Mesenchymal stem cell (in vitro differentiated cells and primary cell): Measurements from ENCODE around the gene MIAT.

Experiments used
- DNase-seq: peaks from one replicate; pipeline ENCODE4 v3.0.0-alpha.2; 2013
- H2AFZ ChIP-seq: one replicate; pipeline ENCODE4 v1.6.1; 2013; ENCODE audit warnings: low read depth, mild to moderate bottlenecking, control low read depth, inconsistent platforms, low read length, moderate library complexity
- H2AK5ac ChIP-seq: 2 replicates; pipeline ENCODE4 v1.6.1; 2013; ENCODE audit warnings: low read length, moderate library complexity, mild to moderate bottlenecking, inconsistent platforms; ENCODE audit not compliant: severe bottlenecking
- H2BK120ac ChIP-seq: one replicate; pipeline ENCODE4 v1.6.1; 2013; ENCODE audit warnings: low read depth, mild to moderate bottlenecking, inconsistent platforms, low read length, moderate library complexity
- H2BK12ac ChIP-seq, 2 experiments: one replicate each; pipeline ENCODE4 v1.6.1; 2013; ENCODE audit warnings: inconsistent platforms in 2 of 2, low read length in 2 of 2, mild to moderate bottlenecking in 2 of 2, moderate library complexity in 2 of 2, control low read depth in 1 of 2
- H2BK15ac ChIP-seq: one replicate; pipeline ENCODE4 v1.6.1; 2013; ENCODE audit warnings: mild to moderate bottlenecking, low read depth, inconsistent platforms; ENCODE audit not compliant: poor library complexity, severe bottlenecking
- H2BK5ac ChIP-seq: 2 replicates; pipeline ENCODE4 v1.6.1; 2013; ENCODE audit warnings: low read depth, mild to moderate bottlenecking, low read length, control low read depth, inconsistent platforms; ENCODE audit not compliant: poor library complexity, severe bottlenecking
- H3K14ac ChIP-seq, 2 experiments: one replicate each; pipeline ENCODE4 v1.6.1; 2013; ENCODE audit warnings: inconsistent platforms in 2 of 2, low read length in 2 of 2, control low read depth in 1 of 2, mild to moderate bottlenecking in 1 of 2, moderate library complexity in 1 of 2
- H3K18ac ChIP-seq, 2 experiments: one replicate each; pipeline ENCODE4 v1.6.1; 2013; ENCODE audit warnings: inconsistent platforms in 2 of 2, low read length in 2 of 2, control low read depth in 1 of 2, low read depth in 1 of 2, mild to moderate bottlenecking in 1 of 2
- H3K23ac ChIP-seq, 2 experiments: one replicate each; pipeline ENCODE4 v1.6.1; 2013; ENCODE audit warnings: inconsistent platforms in 2 of 2, low read length in 2 of 2, mild to moderate bottlenecking in 2 of 2, moderate library complexity in 2 of 2, control low read depth in 1 of 2
- H3K27ac ChIP-seq: 2 replicates; pipeline ENCODE4 v1.5.1; 2013; ENCODE audit warnings: mild to moderate bottlenecking, moderate library complexity, low read length, control low read depth, inconsistent platforms; ENCODE audit not compliant: poor library complexity, severe bottlenecking
- H3K27me3 ChIP-seq, 2 experiments: 2 replicates each; pipeline versions ENCODE4 v1.6.1 to v1.7.0; 2013; ENCODE audit warnings: low read length in 2 of 2, mild to moderate bottlenecking in 2 of 2, moderate library complexity in 2 of 2, control low read depth in 1 of 2, inconsistent platforms in 1 of 2; ENCODE audit not compliant: control insufficient read depth in 1 of 2, insufficient read depth in 1 of 2
- H3K36me3 ChIP-seq, 2 experiments: 2 replicates each; pipeline versions ENCODE4 v1.6.1 to v1.7.0; 2013; ENCODE audit warnings: low read length in 2 of 2, control low read depth in 1 of 2, inconsistent platforms in 1 of 2, low read depth in 1 of 2, mild to moderate bottlenecking in 1 of 2; ENCODE audit not compliant: insufficient read depth in 2 of 2, control insufficient read depth in 1 of 2
- H3K4ac ChIP-seq, 2 experiments: one replicate each; pipeline ENCODE4 v1.6.1; 2013; ENCODE audit warnings: inconsistent platforms in 2 of 2, low read length in 2 of 2, mild to moderate bottlenecking in 2 of 2, moderate library complexity in 2 of 2, control low read depth in 1 of 2, low read depth in 1 of 2
- H3K4me1 ChIP-seq: 2 replicates; pipeline ENCODE4 v1.6.1; 2013; ENCODE audit warnings: low read depth, low read length, control low read depth; ENCODE audit not compliant: control insufficient read depth, insufficient read depth
- H3K4me2 ChIP-seq: 2 replicates; pipeline ENCODE4 v1.6.1; 2013; ENCODE audit warnings: low read length, mild to moderate bottlenecking, inconsistent platforms; ENCODE audit not compliant: poor library complexity, severe bottlenecking
- H3K4me3 ChIP-seq, 2 experiments: 2 replicates each; pipeline versions ENCODE4 v1.5.1 to v1.7.0; 2013; ENCODE audit warnings: low read length in 2 of 2, mild to moderate bottlenecking in 2 of 2, control low read depth in 1 of 2, low read depth in 1 of 2; ENCODE audit not compliant: insufficient read depth in 1 of 2
- H3K79me1 ChIP-seq: replicated peaks from 2 replicates; pipeline ENCODE4 v1.6.1; 2013; ENCODE audit warnings: mild to moderate bottlenecking, control low read depth, low read length, inconsistent platforms; ENCODE audit not compliant: poor library complexity, severe bottlenecking
- H3K9ac ChIP-seq: 2 replicates; pipeline ENCODE4 v1.7.0; 2013; ENCODE audit warnings: mild to moderate bottlenecking, low read length, moderate library complexity
- H3K9me3 ChIP-seq: 2 replicates; pipeline ENCODE4 v1.7.0; 2013; ENCODE audit warnings: mild to moderate bottlenecking, low read length; ENCODE audit not compliant: control insufficient read depth
- H4K8ac ChIP-seq: one replicate; pipeline ENCODE4 v1.6.1; 2013; ENCODE audit warnings: inconsistent platforms, mild to moderate bottlenecking, low read length, moderate library complexity
- H4K91ac ChIP-seq: one replicate; pipeline ENCODE4 v1.6.1; 2013; ENCODE audit warnings: mild to moderate bottlenecking, low read length, inconsistent platforms
- WGBS: methylation state at CpG from one replicate; pipeline ENCODE4 v1.1.7; 2013; ENCODE audit warnings: mixed read lengths; 5-methylcytosine and 5-hydroxymethylcytosine counted together

Gene MIAT

DNA sequence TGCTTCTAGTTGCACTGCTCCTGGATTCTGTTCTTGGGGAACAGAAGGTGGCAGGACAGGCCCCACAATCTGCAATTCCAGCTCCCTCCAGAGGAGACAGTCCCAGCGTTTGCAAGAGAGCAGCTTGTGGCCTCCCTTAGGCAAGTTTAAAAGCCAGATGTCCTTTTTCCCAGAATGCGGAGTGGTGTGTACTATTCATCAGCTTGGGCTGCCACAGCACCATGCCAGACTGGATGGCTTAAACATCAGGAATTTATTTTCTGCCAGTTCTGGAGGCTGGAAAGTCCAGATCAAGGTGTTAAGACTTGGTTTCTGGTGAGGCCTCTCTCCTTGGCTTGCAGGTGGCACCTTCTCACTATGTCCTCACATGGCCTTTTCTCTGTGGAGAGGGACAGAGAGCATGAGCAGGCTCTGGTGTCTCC is 11.7 kb downstream of the MIAT start:
- no peak overlapping the region for H2BK120ac ChIP-seq
- WGBS: 38% methylated on average over 2 of the region's 2 CpGs
- H2BK12ac ChIP-seq: no peak overlapping the region
- no peak overlapping the region for H3K18ac ChIP-seq
- H3K79me1 ChIP-seq: peaks cover 3% of the 10 kb centered on the region
- no peak overlapping the region for H4K91ac ChIP-seq
- no peak overlapping the region for H3K4ac ChIP-seq
- no peak overlapping the region for H3K4me2 ChIP-seq
- H3K27me3 ChIP-seq: no peaks in the 10 kb centered on the region
- no peak overlapping the region for H2BK5ac ChIP-seq
- H2AFZ ChIP-seq: no peak overlapping the region
- no peak overlapping the region for H3K14ac ChIP-seq
- no peak overlapping the region for H4K8ac ChIP-seq
- peak; percentile 84 for DNase-seq
- no peak overlapping the region for H3K27ac ChIP-seq
- H3K36me3 ChIP-seq: no peaks in the 10 kb centered on the region
- H2BK15ac ChIP-seq: no peak overlapping the region
- H3K9ac ChIP-seq: no peak overlapping the region
- peaks cover 15% of the 10 kb centered on the region for H3K4me1 ChIP-seq
- no peaks in the 10 kb centered on the region for H3K9me3 ChIP-seq
- no peak overlapping the region for H2AK5ac ChIP-seq
- H3K23ac ChIP-seq: no peak overlapping the region
- H3K4me3 ChIP-seq: no peak overlapping the region

DNA sequence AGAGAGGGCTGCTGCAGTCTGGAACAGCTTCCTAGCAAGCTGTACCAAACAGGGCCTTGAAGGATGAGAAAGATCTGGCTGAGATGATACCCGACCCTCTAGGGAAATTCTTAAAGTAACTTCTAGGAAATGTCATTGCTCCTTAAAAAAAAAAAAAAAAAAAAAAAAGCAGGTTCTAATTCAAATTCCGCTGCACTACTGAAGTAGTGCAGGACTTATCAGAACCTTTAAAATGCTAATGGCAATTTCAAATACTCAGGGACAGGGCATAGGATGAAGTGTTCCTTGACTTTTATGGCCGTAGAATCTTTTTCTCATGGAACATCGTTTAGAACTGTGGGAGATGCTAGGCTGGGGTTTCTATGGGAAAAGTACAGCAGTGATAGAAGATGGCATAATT is 13.1 kb downstream of the MIAT start:
- Histone ChIP-seq H4K8ac (no peak overlapping the region), H3K79me1 (peaks cover 16% of the 10 kb centered on the region), H3K4ac (no peak overlapping the region), H3K27me3 (no peaks in the 10 kb centered on the region), H3K23ac (no peak overlapping the region), H2BK5ac (no peak overlapping the region), H2AK5ac (no peak overlapping the region), H3K4me1 (peaks cover 23% of the 10 kb centered on the region), H3K36me3 (no peaks in the 10 kb centered on the region), H3K14ac (no peak overlapping the region), H3K4me2 (no peak overlapping the region), H3K9ac (no peak overlapping the region), H3K27ac (no peak overlapping the region), H2BK12ac (no peak overlapping the region), H3K18ac (no peak overlapping the region), H3K9me3 (no peaks in the 10 kb centered on the region), H2AFZ (no peak overlapping the region), H4K91ac (no peak overlapping the region), H3K4me3 (no peak overlapping the region), H2BK120ac (no peak overlapping the region), H2BK15ac (no peak overlapping the region)
- 75% methylated on average over 4 of the region's 4 CpGs for WGBS
- DNase-seq: no peak

DNA sequence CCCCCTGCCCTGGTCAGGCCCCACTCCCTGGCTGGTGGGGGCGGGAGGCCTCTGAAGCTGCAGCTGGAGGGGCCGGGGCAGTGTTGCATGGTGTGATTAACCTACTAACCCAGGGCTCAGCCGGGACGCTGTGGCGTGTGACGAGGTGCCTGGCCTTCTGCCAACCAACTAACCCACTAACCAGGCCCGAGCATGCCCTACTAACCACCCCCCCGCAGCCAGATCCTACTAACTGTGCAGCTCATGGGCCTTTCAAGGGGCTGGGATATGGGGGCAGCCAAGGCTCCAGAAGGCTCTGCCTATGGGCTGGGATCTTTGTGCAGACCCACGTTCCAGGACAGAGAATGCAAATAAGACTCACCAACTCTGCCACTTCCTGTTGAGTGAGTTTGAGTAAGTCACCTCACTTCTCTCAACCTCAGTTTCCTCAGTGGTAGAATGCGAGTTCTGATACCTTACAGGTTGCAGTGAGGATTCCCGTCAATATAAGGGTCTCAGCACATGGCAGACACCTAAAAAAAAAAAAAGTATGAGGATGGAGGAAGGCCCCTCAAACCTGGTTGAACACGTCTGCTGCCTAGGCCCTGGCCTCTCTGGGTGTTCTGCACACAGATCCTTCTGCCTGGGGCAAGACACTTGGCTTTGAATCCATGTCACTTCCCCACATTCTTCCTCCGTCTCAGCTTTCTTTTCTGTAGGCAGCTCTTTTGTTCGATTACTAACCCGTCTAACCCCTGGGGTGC is 14.1 kb downstream of the MIAT start:
- Histone ChIP-seq H3K4me3 (no peak overlapping the region), H2BK5ac (no peak overlapping the region)

DNA sequence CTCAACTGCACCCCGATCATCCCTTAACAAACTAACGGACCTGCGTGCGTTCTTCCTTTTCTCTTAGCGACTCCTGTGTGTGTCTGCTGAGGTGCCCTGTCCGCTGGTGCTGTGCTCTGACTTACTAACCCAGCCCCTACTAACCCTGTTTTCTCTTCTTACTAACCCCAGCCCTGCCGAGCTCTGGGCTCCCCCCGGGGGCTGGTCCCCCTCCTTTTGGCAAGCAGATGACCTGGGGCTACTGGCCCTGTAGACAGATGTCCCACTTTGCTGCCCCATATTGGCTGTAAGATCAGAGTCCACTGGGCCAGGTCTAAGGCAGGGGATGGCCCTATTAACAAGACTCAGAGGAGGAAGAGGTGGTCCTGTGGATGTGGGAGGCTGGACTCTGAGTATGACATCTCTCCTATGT is 14.7 kb downstream of the MIAT start:
- peak overlapping the region; percentile 82 to 98 for H3K4ac ChIP-seq
- peak overlapping the region; percentile 98 for H3K9ac ChIP-seq
- peak overlapping the region; percentile 72 for H3K4me2 ChIP-seq
- no peak for DNase-seq
- H2BK5ac ChIP-seq: peak overlapping the region; percentile 21
- peak overlapping the region; percentile 97 for H2BK120ac ChIP-seq
- peak overlapping the region; percentile 81 to 99 for H3K18ac ChIP-seq
- peak overlapping the region; percentile 8 for H2AFZ ChIP-seq
- H4K8ac ChIP-seq: peak overlapping the region; percentile 100
- H3K36me3 ChIP-seq: no peaks in the 10 kb centered on the region
- H4K91ac ChIP-seq: peak overlapping the region; percentile 98
- peak overlapping the region; percentile 82 for H2AK5ac ChIP-seq
- H3K23ac ChIP-seq: peak overlapping the region in 1 of 2 experiments; percentile 74
- H3K14ac ChIP-seq: peak overlapping the region in 1 of 2 experiments; percentile 63
- no peaks in the 10 kb centered on the region for H3K9me3 ChIP-seq
- 98% methylated on average over 8 of the region's 8 CpGs for WGBS
- H2BK12ac ChIP-seq: peak overlapping the region; percentile 69 to 70
- H3K27me3 ChIP-seq: no peaks in the 10 kb centered on the region
- peaks cover 21% of the 10 kb centered on the region for H3K4me1 ChIP-seq
- H3K4me3 ChIP-seq: peak overlapping the region in 1 of 2 experiments; percentile 97
- peaks cover 22% of the 10 kb centered on the region for H3K79me1 ChIP-seq
- peak overlapping the region; percentile 98 for H3K27ac ChIP-seq
- H2BK15ac ChIP-seq: peak overlapping the region; percentile 87

More for the DNA sequence above, 14.1 kb downstream of the MIAT start:
- Histone ChIP-seq H4K91ac (peak overlapping the region; percentile 98), H3K36me3 (no peaks in the 10 kb centered on the region), H4K8ac (peak overlapping the region; percentile 100), H3K4me2 (no peak overlapping the region), H3K9ac (no peak overlapping the region), H2AK5ac (peak overlapping the region; percentile 82), H3K9me3 (no peaks in the 10 kb centered on the region), H2AFZ (no peak overlapping the region), H2BK15ac (peak overlapping the region; percentile 74), H2BK12ac (peak overlapping the region; percentile 69 to 75), H3K27ac (peak overlapping the region; percentile 98), H3K27me3 (no peaks in the 10 kb centered on the region), H3K23ac (no peak overlapping the region), H3K4me1 (peaks cover 21% of the 10 kb centered on the region), H2BK120ac (peak overlapping the region; percentile 97), H3K14ac (no peak overlapping the region), H3K4ac (peak overlapping the region; percentile 82 to 98), H3K79me1 (peaks cover 22% of the 10 kb centered on the region), H3K18ac (peak overlapping the region; percentile 81 to 99)
- WGBS: 92% methylated on average over 15 of the region's 15 CpGs
- DNase-seq: no peak
